ENCODE results near the gene NPAS2. TPM values are rescaled to one million over a fixed set of nuclear protein-coding genes. Genes with fewer than 3 reads are reported as not detected.

The NPAS2 gene
- total and polyA plus RNA-seq, 2 of the 8 experiments (the other 6 are each of a cell fraction or from before 2014, with no cell fraction given) = 1.8 to 1.9 TPM

- TF ChIP-seq CHD7 (IDR thresholded peaks at IDR 0.05; ENCODE audit: insufficient replicate concordance, low read length) (no peak), MAFK (IDR thresholded peaks at IDR 0.05; ENCODE audit: low read depth, low read length) (no peak), CTBP2 (IDR thresholded peaks at IDR 0.05; ENCODE audit: borderline replicate concordance, insufficient read depth, insufficient read length, low read length) (no peak), CHD2 (IDR thresholded peaks at IDR 0.05; ENCODE audit: low read length) (no peak), RAD21 (IDR thresholded peaks at IDR 0.05 in 1 of 2, conservative IDR thresholded peaks at IDR 0.05 in 1 of 2; ENCODE audit: low read depth in 2 of 2, low read length in 2 of 2) (no peak), SUZ12 (IDR thresholded peaks at IDR 0.05; ENCODE audit: low read length) (no peak), SRF (IDR thresholded peaks at IDR 0.05; ENCODE audit: low read depth, low read length) (no peak), TAF1 (IDR thresholded peaks at IDR 0.05; ENCODE audit: low read depth, low read length) (no peak), EP300 (IDR thresholded peaks at IDR 0.05; ENCODE audit: borderline replicate concordance in 1 of 2, low read depth in 2 of 2, low read length in 2 of 2) (no peak), E2F6 (IDR thresholded peaks at IDR 0.05) (no peak)
These were observed 109.2 kb downstream of the NPAS2 start (continued) for GRCh38 chr2:100929147-100929546.

All from H1 (cell line).